ENCODE results near the gene SDC3. TPM values are rescaled to one million over a fixed set of nuclear protein-coding genes. Genes with fewer than 3 reads are reported as not detected.

Gene SDC3
- total and polyA plus RNA-seq, 2 of the 8 experiments (the other 6 are each of a cell fraction or from before 2014, with no cell fraction given), result 7.0 to 27.0 TPM

- TF ChIP-seq E2F6 (IDR thresholded peaks at IDR 0.05) (no peak), EP300 (IDR thresholded peaks at IDR 0.05; ENCODE audit: borderline replicate concordance in 1 of 2, low read depth in 2 of 2, low read length in 2 of 2) (no peak), BACH1 (IDR thresholded peaks at IDR 0.05; ENCODE audit: low read length) (no peak)
These were observed 14.0 kb downstream of the SDC3 start (continued) for GRCh38 chr1:30894508-30894973.
